DLD1 (cell line): Measurements from ENCODE around the gene ZBTB46.
"Not testable (repeated sequence)": the region's sequence is repeated elsewhere in the genome, so short reads cannot be mapped to it uniquely, and the experiment has no call there.

Experiments
- in situ Hi-C: cut with HindIII; loops from 2 replicates; pipeline ENCODE4 v1.10.0; 2017; ENCODE audit warnings: low sequenced_read_pairs

ZBTB46 gene

GRCh38 chr20:63858393-63859165 lies 27.5 kb upstream of the ZBTB46 start:
- in situ Hi-C loops: no loop called here

- in situ Hi-C loops: no loop called here
Observed at GRCh38 chr20:63857764-63858392, 26.8 kb upstream of the ZBTB46 start.

GRCh38 chr20:63856098-63856511 lies 25.0 kb upstream of the ZBTB46 start:
- in situ Hi-C loops: no loop called here

- in situ Hi-C loops: no loop called here
Observed at GRCh38 chr20:63855363-63856097, 24.5 kb upstream of the ZBTB46 start.

GRCh38 chr20:63854766-63855362 lies 23.8 kb upstream of the ZBTB46 start:
- in situ Hi-C loops: no loop called here

- in situ Hi-C loops: no loop called here
Observed at GRCh38 chr20:63854069-63854765, 23.2 kb upstream of the ZBTB46 start.

GRCh38 chr20:63853733-63854068 lies 22.6 kb upstream of the ZBTB46 start:
- in situ Hi-C loops: not testable (repeated sequence)

GRCh38 chr20:63851548-63851943 lies 20.5 kb upstream of the ZBTB46 start:
- in situ Hi-C loops: not testable (repeated sequence)

GRCh38 chr20:63850689-63851547 lies 19.9 kb upstream of the ZBTB46 start:
- in situ Hi-C loops: no loop called here

GRCh38 chr20:63848003-63848911 lies 17.2 kb upstream of the ZBTB46 start:
- in situ Hi-C loops: no loop called here

- in situ Hi-C loops: no loop called here
Observed at GRCh38 chr20:63847237-63848002, 16.4 kb upstream of the ZBTB46 start.

GRCh38 chr20:63846888-63847236 lies 15.8 kb upstream of the ZBTB46 start:
- in situ Hi-C loops: no loop called here

- in situ Hi-C loops: no loop called here
Observed at GRCh38 chr20:63846128-63846771, 15.2 kb upstream of the ZBTB46 start.

GRCh38 chr20:63844511-63844991 lies 13.5 kb upstream of the ZBTB46 start:
- in situ Hi-C loops: no loop called here

GRCh38 chr20:63843778-63844177 lies 12.7 kb upstream of the ZBTB46 start:
- in situ Hi-C loops: no loop called here

- in situ Hi-C loops: no loop called here
Observed at GRCh38 chr20:63843222-63843621, 12.2 kb upstream of the ZBTB46 start.

- in situ Hi-C loops: no loop called here
Observed at GRCh38 chr20:63842258-63842657, 11.2 kb upstream of the ZBTB46 start.

GRCh38 chr20:63840405-63840828 lies 9.4 kb upstream of the ZBTB46 start:
- in situ Hi-C loops: no loop called here
